RKO (cell line): ENCODE measurements around the gene RBPJL.

Experiments used
- DNase-seq: peaks from one replicate; pipeline ENCODE4 v3.0.0-alpha.2; 2016; ENCODE audit warnings: low spot score

Gene RBPJL

DNA sequence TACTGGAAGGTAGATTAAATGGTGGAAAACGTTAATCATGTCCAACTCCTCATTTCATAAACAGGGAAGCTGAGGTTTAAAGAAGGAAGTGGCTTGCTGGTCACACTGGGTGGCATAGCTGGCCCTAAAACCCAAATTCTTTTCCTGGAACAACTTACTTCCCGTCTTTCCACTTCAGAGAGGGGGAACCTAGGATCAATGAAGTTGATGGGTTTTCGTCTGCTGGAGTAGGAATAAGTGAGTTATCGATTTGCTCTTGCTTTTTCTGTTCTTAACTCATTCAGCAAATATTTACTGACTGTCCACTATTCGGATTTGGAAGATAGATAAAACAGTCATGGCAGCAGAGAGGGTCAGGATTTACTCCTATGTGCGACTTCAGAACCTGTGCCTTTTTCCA is 55.2 kb downstream of the RBPJL start:
- DNase-seq, result no peak

DNA sequence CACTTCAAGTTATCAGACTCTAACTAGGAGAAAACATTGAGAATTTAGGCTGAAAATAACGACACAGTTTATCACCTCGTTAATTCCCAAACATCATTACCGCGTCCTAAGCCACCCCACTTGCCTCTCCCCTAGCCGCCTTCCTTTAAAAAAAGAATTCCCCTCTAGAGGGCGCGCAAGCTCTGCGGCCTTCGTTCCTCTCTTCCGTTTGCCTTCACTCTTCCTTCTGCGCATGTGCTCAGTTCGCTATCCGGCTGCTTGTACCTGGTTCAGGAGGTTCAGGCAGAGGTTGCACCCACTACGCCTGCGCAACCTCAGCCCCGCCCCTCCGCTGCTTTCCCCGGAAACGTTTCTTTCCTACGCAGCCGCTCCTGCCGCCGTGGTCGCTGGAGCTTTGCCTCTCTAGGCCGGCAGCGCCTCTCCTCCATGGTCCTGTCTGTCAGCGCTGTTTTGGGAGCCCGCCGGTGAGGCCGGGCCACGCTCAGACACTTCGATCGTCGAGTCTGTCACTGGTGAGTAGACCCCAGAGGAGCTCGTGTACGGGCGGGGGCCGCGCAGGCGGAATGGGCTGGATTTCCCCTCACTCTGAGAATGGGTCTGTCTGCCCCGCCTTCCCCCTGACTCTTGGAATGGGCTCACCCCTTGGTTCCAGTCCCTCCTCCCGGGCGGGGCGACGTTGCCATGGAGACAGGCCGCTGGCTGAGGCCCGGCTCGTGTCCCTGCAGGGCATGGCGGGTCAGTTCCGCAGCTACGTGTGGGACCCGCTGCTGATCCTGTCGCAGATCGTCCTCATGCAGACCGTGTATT is 56.4 kb downstream of the RBPJL start, which contains the start of gene SYS1:
TSS of gene SYS1 (plus strand) at position 353 of the 807 bp plus-strand sequence. CDS start at position 729, 376 bp downstream.
- peak; percentile 100 for DNase-seq

DNA sequence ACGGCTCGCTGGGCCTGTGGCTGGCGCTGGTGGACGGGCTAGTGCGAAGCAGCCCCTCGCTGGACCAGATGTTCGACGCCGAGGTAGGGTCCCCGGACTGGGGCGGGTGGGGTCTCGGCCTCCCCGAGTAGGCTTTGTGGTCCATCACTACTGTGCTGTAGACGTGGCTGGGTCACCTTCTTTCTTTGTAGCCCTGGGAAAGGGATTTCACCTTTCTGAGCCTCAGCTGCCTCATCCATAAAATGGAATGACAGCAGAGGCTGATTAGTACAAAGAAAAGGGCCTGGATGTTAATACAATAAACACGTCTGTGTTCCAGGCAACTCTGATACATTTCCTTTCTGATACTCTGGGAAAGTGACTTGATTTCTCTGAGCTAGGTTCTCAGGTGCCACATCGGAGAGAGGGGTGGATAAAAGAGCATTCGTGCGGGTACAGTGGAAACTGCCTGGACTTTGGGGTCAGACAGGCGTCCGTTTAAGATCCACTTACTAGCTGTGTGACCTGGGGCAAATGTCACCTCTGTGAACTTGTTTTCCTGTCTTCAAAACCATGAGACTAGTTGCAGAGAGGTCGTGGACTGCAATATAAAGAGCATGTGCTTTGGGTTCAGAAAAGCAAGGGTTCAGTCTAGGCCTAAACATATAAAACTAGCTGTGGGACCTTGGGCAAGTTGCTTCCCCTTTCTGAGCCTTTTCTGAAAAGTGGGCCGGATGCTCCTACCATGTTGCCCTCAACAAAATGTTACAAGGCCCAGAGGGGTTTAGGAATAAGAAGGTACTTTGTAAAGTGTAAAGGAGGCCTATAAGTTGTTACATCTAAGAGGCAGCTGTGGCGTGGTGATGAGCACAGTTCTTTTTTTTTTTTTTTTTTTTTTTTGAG is 57.2 kb downstream of the RBPJL start:
- DNase-seq, result peak; percentile 40

DNA sequence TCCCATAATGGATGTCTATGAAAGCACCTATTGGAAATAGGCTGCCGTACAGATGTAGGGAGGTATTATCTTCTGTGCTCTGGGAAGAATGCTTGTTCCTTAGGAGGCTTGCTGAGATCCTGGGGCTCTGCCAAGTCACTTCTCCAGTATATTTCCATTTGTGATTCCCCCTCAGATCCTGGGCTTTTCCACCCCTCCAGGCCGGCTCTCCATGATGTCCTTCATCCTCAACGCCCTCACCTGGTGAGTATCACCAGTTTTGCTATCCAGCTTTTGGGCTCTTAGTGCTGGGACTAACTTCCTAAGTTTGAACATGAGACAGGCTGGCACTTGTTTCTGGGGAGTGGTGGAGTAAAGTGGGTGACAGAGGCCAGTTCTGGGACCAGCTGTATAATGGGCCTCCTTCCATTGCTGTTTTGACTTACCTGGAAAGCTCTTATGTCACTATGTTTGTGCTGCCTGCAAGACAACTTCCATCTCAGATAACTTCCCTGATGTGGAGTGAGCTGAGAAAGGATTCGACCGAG is 58.9 kb downstream of the RBPJL start:
- no peak for DNase-seq

DNA sequence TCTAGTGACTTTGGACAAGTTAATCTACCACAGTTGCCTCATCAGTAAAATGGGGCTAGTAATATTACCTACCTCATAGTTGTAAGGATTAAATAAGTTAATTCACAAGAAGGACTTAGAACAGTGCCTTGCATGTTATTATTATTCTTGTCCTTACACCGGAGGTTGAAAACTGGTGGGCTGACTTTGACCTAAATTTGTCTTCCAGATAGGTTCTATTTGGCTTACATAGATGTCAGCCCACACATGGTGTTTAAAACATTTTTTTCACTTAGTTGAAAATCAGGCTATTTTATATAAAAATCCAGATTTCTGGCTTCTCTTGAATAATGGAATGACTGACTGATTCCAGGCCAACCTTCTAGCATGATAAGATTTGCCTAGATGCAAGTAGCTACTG is 59.6 kb downstream of the RBPJL start:
- no peak for DNase-seq

DNA sequence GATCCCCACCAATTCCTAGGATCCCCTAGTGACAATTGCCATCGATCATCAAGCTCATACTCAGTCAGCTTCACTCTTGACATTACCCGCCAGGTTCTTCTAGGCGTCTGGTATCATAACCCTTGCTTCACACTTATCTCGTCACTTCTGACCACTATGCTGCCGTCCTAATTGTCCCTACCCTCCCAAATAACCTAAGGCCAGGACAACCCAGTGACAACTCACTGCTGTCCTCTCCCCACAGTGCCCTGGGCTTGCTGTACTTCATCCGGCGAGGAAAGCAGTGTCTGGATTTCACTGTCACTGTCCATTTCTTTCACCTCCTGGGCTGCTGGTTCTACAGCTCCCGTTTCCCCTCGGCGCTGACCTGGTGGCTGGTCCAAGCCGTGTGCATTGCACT is 60.0 kb downstream of the RBPJL start:
- DNase-seq, result no peak

DNA sequence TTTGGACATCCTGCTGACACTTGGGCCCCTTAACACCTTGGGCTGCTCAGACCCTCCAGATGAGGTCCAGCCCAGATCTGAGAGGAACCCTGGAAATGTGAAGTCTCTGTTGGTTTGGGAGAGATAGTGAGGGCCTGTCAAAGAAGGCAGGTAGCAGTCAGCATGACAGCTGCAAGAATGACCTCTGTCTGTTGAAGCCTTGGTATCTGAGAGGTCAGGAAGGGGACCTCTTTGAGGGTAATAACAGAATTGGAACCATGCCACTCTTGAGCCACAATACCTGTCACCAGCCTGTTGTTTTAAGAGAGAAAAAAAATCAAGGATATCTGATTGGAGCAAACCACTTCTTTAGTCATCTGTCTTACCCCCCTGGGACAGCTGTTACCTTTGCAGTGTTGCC is 60.5 kb downstream of the RBPJL start:
- DNase-seq, result no peak
